Activated CD4-positive, alpha-beta T cell treated with anti-CD3 and anti-CD28 coated beads, Interleukin-10, Interleukin-2, amounts not matched to agents 100 ng/mL and 50 ng/mL, durations not matched to agents 16 hours and 8 hours (primary cell): ENCODE data around the gene JAK1.

Source experiments
- DNase-seq: peaks from one replicate; pipeline ENCODE4 v3.0.0-alpha.2; 2020

The JAK1 gene

GRCh38 chr1:64979358-64979757, 13.0 kb upstream of the JAK1 start:
- no peak for DNase-seq

DNA sequence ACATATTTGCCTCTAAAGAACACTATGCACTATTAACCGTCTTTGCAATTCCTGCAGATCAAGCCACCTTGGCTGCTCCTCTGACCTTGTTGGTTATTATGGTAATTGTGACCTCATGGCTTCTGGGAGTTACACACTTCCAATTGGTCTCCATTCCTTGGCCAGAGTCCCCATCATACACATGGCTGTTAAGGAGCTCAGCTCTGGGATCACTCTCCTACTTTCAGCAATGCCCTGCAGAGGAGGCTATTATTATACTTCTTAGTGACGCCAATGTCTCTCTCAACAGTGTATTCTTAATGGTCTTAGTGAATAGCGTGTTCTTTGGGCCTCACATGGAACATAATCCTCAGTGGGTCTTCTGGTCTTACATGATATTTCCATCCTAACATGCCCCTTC, 10.0 kb upstream of the JAK1 start:
- DNase-seq: no peak

DNA sequence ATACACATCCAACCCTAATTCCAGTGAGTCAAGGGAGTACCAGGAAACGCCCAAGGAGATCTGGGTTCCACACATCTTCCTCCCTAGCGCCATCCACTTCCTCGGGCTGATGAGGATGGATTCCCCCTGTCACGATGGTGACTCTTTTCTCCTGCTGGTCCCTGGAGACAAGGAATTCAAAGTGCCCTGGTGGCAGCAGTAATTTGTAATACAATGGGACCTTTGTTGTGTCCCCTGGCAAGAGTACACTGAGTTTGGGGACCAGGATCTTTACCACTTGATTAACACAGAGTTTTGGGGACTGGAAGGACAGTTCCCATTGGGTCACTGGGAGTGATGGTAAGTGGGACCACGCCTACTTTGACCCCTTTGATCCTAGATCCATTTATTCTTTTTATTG, 9.4 kb upstream of the JAK1 start:
- DNase-seq: no peak

GRCh38 chr1:64975127-64975526, 8.8 kb upstream of the JAK1 start:
- DNase-seq: no peak

- no peak for DNase-seq
These were observed 8.0 kb upstream of the JAK1 start for GRCh38 chr1:64974288-64974825.

DNA sequence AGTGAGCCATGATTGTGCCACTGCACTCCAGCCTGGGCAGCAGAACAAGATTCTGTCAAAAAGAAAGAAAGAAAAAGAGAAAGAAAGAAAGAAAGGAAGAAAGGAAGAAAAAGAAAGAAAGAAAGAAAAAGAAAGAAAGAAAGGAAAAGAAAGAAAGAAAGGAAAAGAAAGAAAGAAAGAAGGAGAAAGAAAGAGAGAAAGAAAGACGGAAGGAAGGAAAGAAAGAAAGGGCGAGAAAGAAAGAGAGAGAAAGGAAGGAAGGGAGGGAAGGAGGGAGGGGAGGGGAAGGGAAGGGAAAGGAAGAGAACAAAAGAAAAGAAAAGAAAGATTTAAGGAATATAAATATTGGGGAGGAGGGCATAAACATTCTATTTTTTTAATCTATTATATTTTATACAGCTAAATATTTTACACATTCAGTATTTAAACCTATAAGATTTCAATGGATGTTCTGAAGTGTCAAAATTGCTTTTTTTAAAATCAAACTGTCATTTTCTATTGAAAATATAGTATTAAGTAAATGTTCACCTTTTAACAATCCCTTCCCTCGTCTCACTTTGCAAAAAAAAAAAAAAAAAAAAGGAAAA, 6.8 kb upstream of the JAK1 start:
- DNase-seq: no peak

- no peak for DNase-seq
These were observed 3.1 kb upstream of the JAK1 start for GRCh38 chr1:64969305-64970046.

- no peak for DNase-seq
These were observed 1.0 kb upstream of the JAK1 start for GRCh38 chr1:64967381-64967780.

GRCh38 chr1:64965366-64966157, 787 bp downstream of the JAK1 start:
- peak; percentile 78 for DNase-seq

- peak; percentile 30 for DNase-seq
These were observed 2.9 kb downstream of the JAK1 start for GRCh38 chr1:64963466-64963865.

- peak; percentile 76 for DNase-seq
These were observed 3.9 kb downstream of the JAK1 start for GRCh38 chr1:64962441-64962840.

GRCh38 chr1:64961923-64962322, 4.4 kb downstream of the JAK1 start:
- no peak for DNase-seq

- DNase-seq: peak; percentile 70
These were observed 5.6 kb downstream of the JAK1 start for GRCh38 chr1:64960731-64961130.

DNA sequence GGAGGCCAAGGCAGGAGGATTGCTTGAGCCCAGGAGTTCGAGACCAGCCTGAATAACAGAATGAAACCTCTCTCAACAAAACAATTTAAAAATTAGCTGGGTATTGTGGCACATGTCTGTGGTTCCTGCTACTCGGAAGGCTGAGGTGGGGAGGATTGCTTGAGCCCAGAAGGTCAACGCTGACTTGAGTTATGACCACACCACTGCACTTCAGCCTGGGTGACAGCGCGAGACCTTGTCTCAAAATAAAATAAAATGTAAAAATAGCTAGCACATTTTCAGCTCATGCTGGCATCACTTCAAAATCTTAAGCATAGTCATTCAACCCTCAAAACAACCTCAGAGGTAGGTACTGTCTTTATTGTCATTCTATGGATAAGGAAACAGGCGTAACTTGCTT, 6.4 kb downstream of the JAK1 start:
- no peak for DNase-seq

DNA sequence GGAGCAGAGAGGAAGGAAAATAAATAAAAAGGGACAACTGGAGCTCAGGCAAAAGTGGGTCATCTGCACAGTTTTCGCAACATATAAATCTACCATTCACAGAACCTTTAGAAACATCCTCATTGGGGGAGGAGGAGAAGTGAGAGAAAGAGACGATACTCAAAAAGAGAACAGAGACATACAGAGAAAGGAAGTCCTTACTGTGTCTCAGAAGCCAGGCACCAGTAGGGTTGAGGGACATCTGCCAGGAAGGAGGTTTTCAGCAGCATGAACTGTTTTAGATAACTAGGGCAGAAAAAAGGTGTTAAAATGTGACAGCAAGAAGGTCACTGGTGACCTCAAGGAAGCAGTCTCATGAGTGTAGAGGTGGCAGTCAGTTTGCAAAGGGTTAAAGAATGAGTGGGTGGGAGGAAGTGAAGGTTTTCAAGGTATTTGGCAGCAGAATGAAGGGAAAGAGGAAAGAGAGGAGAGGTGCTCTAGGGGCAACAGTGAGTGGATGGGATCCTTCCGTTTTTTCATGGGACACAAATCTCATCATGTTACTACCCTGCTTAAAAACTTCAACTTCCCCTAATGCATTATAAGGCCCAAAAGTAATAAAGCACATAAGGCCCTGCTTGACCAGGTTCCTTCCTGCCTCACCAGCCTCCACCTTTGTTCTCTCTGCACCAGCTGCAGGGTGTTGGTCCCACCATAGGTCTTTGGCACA, 9.5 kb downstream of the JAK1 start:
- DNase-seq: peak; percentile 91

DNA sequence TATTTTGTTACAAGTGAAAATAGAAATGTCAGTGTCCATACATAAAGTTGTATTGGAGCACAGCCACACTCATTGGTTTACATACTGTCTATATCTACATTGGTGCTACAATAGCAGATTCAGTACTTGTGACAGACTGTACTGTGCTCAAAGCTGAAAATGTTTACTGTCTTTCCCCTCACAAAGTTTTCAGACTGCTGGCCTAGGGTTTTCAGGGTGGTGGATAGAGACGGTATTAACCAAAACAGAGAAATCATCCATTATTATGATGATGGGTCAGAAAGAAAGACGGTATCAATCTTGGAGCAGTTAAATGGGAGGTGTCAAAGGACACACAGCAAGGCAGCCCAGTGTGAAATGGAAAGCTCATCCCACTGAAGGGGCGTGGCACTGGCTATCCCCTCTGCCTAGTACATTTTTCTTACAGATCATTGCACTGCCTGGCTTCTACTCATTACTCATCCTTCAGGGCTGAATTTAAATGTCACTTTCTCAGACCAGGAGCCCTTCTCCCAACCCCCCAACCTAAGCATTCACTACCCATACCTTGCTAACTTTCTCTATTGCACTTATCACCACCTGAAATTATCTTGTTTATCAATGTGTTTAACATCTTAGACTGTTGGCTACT, 10.2 kb downstream of the JAK1 start:
- peak; percentile 41 for DNase-seq

GRCh38 chr1:64955097-64956009, 11.0 kb downstream of the JAK1 start:
- no peak for DNase-seq

DNA sequence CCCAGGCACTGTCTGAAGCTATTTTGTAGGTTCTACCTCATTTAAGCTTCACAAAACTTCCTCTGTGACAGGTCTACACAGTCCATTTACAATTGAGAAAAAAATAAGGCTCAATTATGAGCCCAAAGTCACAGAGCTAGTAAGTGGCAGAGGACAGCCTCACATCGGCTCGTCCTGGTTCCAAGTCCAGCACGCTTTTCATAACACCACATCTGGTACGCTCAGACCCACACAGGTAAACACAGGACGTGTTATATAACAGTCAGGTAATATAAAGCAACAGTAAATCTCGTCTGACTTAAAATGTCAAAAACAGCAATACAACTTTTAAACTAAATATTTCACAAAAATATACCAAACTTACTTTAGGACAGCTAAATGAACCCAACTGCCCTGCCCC, 13.1 kb downstream of the JAK1 start:
- no peak for DNase-seq

DNA sequence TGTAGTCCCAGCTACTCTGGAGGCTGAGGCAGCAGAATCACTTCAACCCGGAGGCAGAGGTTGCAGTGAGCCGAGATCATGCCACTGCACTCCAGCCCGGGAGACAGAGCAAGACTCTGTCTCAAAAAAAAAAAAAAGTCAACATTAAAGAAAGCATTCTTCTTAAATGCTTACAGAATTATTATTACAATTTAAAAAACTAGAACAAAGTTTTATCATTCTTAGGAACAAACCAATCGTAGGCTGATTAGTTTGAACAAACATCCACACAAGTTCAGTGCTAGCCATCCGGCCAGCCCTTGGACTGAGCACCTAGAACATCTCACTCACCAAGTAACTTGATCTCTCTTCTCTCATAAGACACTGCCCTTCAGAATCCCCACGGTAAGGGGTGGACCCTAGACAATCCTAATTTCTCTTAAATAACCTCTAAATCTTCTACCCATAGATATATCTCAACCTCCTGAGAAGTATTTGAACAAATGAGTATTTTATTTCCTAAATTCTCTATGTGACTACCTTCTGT, 16.0 kb downstream of the JAK1 start:
- no peak for DNase-seq

DNA sequence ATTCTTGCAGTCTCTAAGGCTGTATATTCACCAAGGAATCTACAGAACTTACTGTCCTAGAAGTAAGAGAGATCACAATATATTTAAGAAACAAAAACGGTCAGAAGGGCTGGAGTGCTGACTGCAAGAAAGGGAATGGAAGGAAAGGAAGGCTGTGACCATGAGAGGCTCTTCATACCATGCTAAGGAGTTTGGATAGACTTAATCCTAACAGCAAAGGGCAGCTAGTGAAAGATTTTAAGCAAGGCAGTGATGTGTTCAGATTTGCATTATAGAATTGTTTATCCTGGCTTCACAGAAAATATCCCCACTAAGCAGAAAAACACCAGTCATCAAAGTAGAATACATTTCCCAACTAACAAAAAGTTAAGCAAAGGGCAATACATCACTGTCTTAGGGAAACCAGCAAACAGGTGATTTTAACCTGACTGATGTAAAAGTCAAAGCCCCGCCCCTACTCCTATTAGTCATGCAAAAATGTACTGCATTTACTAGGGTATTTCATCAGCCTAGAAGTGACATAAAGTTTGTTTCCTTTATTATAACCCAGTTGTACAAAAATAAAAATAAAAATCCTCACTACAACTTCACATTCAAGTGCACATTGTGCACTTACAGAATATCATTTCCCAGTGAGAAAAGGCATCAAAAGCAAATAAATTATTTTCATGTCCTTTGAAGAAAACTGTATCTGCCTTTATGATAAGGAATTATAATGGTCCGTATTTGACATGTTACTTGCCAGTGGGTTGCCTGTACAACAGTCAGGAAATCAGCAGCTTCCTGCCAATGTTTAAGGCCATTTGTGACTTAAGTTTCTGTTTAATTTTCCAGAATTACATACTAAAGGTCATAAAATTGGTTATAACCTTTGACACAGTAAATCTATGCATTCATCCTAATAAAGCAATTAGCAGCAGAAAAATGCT, 17.2 kb downstream of the JAK1 start:
- DNase-seq: peak; percentile 59
